Anterior cingulate cortex (tissue), 58 donors: ENCODE data around the gene TVP23C.
"Not testable (repeated sequence)": the region's sequence is repeated elsewhere in the genome, so short reads cannot be mapped to it uniquely, and the experiment has no call there.

Source experiments
- DNase-seq, 58 donors: peaks; one replicate each; lab custom pipeline; 2025; lab: John Stamatoyannopoulos, UW

The TVP23C gene

GRCh38 chr17:15533122-15533521 is 30.2 kb downstream of the TVP23C start:
- not testable (repeated sequence) for DNase-seq

GRCh38 chr17:15526292-15527218 is 36.7 kb downstream of the TVP23C start:
- peak in 7 of 58 donors; percentile 9 to 57 (median 26) for DNase-seq

GRCh38 chr17:15524990-15525985 is 38.0 kb downstream of the TVP23C start:
- DNase-seq = not testable (repeated sequence)

- no peak for DNase-seq
These were observed 47.1 kb downstream of the TVP23C start for GRCh38 chr17:15516150-15516549.

DNA sequence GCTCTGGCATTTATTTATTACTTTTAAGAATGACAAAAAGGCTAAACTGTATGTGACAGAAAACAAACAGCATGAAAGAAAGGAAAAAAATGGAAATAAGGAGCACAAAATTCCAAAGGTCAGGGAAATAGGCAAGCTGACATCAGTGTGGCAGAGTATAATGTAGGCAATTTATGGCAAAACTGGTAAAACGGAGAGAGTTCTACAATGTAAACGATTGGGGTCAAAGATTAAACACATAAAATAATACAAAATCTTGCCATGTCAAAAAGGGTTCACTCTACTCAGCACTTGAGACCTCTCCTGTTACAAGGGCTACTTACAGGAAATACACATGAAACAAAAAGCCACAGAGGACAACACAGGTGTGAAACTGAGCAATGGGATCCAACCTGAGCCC is 48.8 kb downstream of the TVP23C start:
- DNase-seq = no peak

GRCh38 chr17:15513856-15514459 is 49.3 kb downstream of the TVP23C start:
- peak in 1 of 58 donors; percentile 11 for DNase-seq

DNA sequence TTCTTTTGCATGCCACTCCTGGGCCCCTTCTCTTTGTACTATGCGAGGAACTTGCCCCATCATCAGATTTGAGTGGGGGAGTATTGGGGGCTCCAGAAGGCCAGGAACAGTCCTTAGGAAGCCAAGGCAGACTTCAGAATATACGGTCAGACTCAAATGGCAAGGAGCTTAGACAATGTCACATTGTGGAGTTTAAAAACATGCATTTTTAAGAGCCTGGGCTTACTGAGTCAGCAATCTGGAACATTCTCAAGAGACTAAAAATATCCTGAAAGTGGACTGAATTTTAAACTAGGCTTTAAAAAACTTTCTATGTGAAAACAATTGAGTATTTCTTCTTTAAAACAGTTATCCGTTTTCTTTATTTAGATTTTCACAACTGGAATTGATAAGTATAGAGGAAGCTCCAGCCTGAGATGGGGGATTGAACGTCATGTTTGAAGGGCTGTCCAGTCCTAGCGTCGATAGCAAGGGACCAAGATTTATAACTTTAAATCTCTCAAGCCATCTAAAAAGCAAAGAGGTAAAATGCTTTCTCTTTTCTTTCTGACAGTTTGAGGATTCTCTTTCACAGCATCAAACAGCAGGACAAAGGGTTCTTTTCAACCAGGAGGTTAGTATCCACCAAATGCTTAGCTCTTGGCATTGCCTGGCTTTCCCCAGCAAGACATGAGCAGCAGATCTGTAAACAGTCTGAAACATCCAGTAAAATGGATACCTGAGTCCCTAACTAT is 50.1 kb downstream of the TVP23C start:
- DNase-seq = peak in 10 of 58 donors; percentile 17 to 53 (median 26)

DNA sequence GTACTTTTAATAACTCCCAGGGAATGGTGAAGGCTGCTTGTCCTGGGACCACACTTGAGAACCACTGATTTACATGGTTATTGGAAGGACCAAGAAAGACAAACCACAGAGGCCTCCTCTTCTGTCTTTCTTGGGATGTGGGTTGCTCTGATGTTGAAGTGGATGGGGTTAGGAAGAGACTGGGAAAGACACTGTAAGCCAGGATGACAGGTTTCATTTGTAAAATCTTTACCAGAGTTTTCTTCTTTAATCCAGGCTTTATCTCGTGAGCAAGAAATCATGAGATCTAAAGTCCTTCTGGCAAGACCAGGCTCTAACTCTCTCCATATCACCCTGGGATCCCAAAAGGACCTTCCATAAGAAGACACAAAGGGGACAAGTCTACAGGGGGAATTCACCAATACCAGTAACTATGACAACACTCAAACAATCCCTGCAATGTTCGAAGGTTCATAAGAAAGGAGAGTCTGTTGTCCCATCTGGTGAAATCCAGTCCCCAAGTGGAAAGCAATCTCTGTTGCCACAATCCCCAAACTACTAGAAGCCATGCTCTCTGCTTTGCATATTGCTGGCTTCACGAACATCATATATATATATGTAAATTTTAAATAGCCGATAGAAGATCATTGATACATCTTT is 51.1 kb downstream of the TVP23C start:
- no peak for DNase-seq

DNA sequence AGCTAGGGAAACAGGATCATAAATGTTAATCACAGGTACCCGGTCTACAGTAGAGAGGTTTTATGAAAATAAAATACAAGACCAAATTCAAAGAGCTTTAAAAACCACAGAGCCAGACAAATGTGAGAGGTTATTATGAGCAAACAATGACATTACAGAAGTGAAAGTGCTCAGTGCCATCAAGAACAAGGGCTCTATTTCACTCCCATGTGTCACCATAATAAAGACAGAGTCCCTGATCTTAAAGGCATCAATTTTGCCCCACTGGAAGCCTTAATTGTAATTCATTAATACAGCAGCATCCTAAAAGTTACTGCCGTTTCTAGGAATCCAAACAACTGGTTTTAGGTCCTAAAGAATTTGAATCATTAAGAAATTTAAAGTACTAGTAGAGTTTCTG is 52.1 kb downstream of the TVP23C start:
- DNase-seq = no peak

DNA sequence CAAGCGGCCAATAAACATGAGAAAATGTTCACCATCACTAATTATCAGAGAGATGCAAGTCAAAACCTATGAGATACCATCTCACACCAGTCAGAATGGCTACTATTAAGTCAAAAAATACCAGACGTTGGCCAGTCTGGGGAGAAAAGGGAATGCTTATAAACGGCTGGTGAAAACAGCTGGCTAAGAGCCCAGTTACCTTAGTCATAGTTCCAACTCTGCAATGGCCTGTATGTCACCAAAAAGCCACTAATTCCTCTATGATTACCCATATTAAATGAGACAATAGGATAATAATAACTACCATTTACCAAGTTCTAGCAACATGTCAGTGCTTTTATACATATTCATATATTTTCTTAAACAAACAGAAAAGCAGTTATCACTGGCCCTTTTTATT is 52.9 kb downstream of the TVP23C start:
- peak in 1 of 58 donors; percentile 25 for DNase-seq

DNA sequence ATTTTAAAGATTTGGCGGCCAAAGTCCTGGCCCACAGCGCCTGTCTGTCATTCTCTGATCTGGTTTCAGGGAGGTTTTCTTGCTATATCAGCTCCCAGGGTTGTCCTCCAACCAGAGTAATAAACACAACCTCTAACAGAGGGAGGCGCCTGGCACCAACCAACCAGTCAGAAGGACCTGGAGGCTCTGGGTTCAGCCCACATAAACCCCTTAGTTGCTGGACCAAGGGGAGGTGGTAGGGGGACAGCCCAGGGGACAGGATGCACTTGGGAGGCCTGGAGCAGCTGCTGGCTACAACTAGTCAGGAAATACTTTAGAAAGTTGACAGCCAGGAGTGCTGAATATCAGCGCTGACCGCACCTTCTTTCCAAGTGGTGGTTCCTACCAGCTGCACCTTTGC is 54.2 kb downstream of the TVP23C start:
- no peak for DNase-seq

DNA sequence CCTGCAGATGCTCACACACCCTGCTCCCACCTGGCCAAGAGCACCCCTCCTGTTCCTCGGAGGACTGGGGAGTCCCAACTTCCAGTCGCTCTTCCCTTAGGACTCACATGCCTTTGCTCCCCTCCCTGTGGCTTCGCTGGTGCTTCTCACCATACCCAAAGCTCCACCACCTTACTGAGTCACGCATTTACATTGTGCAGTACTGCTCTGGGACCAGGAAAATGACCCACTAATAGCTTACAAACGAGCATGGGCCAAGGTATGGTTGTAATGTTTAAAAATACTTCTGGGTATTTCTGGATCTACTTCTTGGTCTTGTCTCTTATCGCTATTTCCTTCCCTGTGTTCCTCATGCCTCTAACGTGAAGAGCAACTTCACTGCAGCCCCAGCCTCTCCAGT is 54.8 kb downstream of the TVP23C start:
- no peak for DNase-seq

DNA sequence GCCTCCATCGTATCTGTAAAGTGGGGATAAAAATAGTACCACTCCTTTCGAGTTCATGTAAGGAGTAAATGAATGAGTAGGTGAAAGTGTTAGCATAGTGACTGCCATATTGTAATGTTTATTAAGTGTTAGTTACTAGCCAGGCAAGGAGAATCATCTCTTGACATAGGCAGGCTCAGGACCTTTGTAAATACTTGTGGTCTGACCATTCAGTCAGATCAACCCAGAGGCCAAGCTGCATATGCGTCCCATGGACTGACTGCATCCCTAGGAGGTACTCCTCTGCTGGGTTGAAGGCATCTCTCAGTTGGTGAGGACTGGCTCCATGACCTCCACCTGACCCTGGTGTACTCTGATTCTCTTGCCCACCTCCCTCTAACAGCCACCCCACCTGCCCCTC is 55.4 kb downstream of the TVP23C start:
- no peak for DNase-seq

GRCh38 chr17:15507001-15507400 is 56.3 kb downstream of the TVP23C start:
- DNase-seq = no peak

DNA sequence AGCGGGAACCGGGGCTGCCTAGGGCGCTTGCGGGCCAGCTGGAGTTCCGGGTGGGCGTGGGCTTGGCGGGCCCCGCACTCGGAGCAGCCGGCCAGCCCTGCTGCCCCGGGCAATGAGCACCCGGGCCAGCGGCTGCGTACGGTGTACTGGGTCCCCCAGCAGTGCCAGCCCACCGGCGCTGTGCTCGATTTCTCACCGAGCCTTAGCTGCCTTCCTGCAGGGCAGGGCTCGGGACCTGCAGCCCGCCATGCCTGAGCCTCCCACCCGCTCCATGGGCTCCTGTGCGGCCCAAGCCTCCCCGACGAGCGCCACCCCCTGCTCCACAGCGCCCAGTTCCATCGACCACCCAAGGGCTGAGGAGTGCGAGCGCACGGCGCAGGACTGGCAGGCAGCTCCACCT is 57.6 kb downstream of the TVP23C start:
- DNase-seq = not testable (repeated sequence)

- no peak for DNase-seq
These were observed 59.6 kb downstream of the TVP23C start for GRCh38 chr17:15503731-15504130.

GRCh38 chr17:15502369-15503112 is 60.7 kb downstream of the TVP23C start:
- peak in 57 of 58 donors; percentile 23 to 88 (median 73) for DNase-seq

GRCh38 chr17:15501793-15502192 is 61.5 kb downstream of the TVP23C start:
- peak in 1 of 58 donors; percentile 8 for DNase-seq

- no peak for DNase-seq
These were observed 62.0 kb downstream of the TVP23C start for GRCh38 chr17:15501282-15501681.
